Common myeloid progenitor, CD34-positive (primary cell): Measurements from ENCODE around the gene OTOP3.

ENCODE experiments used
- CTCF ChIA-PET: fragments of 350-600 bp; sonication (Branson Sonifier 250); formaldehyde crosslinking; loops from one replicate; lab custom pipeline; 2021; ENCODE audit warnings: antibody characterized with exemption; lab: Charles Lee
- POLR2A ChIA-PET: fragments of 350-600 bp; sonication (Branson Sonifier 250); formaldehyde crosslinking; loops from one replicate; lab custom pipeline; 2021; ENCODE audit warnings: antibody characterized with exemption; lab: Charles Lee
- DNase-seq, 3 donors: peaks; one replicate each; pipeline versions ENCODE4 v3.0.0 to v3.0.0-alpha.2; 2013
- H3K27ac ChIP-seq, 2 experiments: 1 replicate in 1 of 2; 2 replicates in 1 of 2; pipeline ENCODE4 v1.7.0; 2013; ENCODE audit warnings: inconsistent platforms in 2 of 2, low read length in 2 of 2, mild to moderate bottlenecking in 2 of 2, low read depth in 1 of 2, moderate library complexity in 1 of 2; ENCODE audit not compliant: severe bottlenecking in 2 of 2, insufficient read depth in 1 of 2, poor library complexity in 1 of 2
- H3K27me3 ChIP-seq, 5 experiments: replicated peaks in 2 of 5; 1 replicate in 3 of 5; 2 replicates in 2 of 5; pipeline versions ENCODE4 v1.6.1 to v1.7.0; 2013; ENCODE audit warnings: low read length in 4 of 5, mild to moderate bottlenecking in 2 of 5, moderate library complexity in 2 of 5, inconsistent platforms in 1 of 5; ENCODE audit not compliant: insufficient read depth in 5 of 5, control insufficient read depth in 4 of 5
- H3K36me3 ChIP-seq, 4 experiments: 1 replicate in 2 of 4; 2 replicates in 2 of 4; pipeline versions ENCODE4 v1.6.1 to v1.7.0; 2013; ENCODE audit warnings: low read length in 3 of 4, control low read depth in 1 of 4, mild to moderate bottlenecking in 1 of 4; ENCODE audit not compliant: control insufficient read depth in 4 of 4, insufficient read depth in 4 of 4
- H3K4me1 ChIP-seq, 4 experiments: 1 replicate in 3 of 4; 2 replicates in 1 of 4; pipeline versions ENCODE4 v1.6.1 to v1.7.1; 2013; ENCODE audit warnings: low read length in 3 of 4, mild to moderate bottlenecking in 3 of 4, control low read depth in 1 of 4, inconsistent platforms in 1 of 4, moderate library complexity in 1 of 4; ENCODE audit not compliant: control insufficient read depth in 4 of 4, insufficient read depth in 4 of 4; ENCODE audit errors: control extremely low read depth in 1 of 4
- H3K4me3 ChIP-seq, 7 experiments: 1 replicate in 4 of 7; 2 replicates in 3 of 7; pipeline versions ENCODE4 v1.5.1 to v1.7.0; 2013; ENCODE audit warnings: mild to moderate bottlenecking in 7 of 7, low read length in 6 of 7, moderate library complexity in 6 of 7, inconsistent platforms in 2 of 7, low read depth in 2 of 7, control low read depth in 1 of 7; ENCODE audit not compliant: insufficient read depth in 4 of 7, control insufficient read depth in 1 of 7; ENCODE audit errors: extremely low read depth in 1 of 7
- H3K9me3 ChIP-seq, 5 experiments: 1 replicate in 4 of 5; 2 replicates in 1 of 5; pipeline versions ENCODE4 v1.6.1 to v1.7.1; 2013; ENCODE audit warnings: low read length in 4 of 5, mild to moderate bottlenecking in 2 of 5, inconsistent platforms in 1 of 5, low read depth in 1 of 5, moderate library complexity in 1 of 5; ENCODE audit not compliant: control insufficient read depth in 4 of 5, insufficient read depth in 2 of 5; ENCODE audit errors: control extremely low read depth in 1 of 5
- WGBS: methylation state at CpG from one replicate; pipeline ENCODE4 v1.1.5; 2013; ENCODE audit not compliant: insufficient coverage; 5-methylcytosine and 5-hydroxymethylcytosine counted together

Gene OTOP3

GRCh38 chr17:74893936-74894671 is 41.6 kb upstream of the OTOP3 start:
- no peaks in the 10 kb centered on the region for H3K36me3 ChIP-seq
- no peak for DNase-seq
- peak overlapping the region in 2 of 7 experiments; percentile 43 to 52 for H3K4me3 ChIP-seq
- H3K9me3 ChIP-seq: no peaks in the 10 kb centered on the region
- peaks cover 0 to 53% (median 29%) of the 10 kb centered on the region in 5 experiments for H3K27me3 ChIP-seq
- no peak overlapping the region for H3K27ac ChIP-seq
- POLR2A ChIA-PET: interaction anchor here (0.5 kb wide), 1 partner anchor 83 kb away, joined by 5 read pairs; no protein-coding TSS in a partner anchor
- CTCF ChIA-PET: interaction anchor here (1.4 kb wide), 1 partner anchor 39 kb away, joined by 4 read pairs; no protein-coding TSS in a partner anchor
- peaks cover 0 to 18% (median 7%) of the 10 kb centered on the region in 4 experiments for H3K4me1 ChIP-seq
- WGBS: 41% methylated on average over 20 of the region's 22 CpGs

- Histone ChIP-seq H3K27me3 (peaks cover 0 to 30% (median 17%) of the 10 kb centered on the region in 5 experiments), H3K4me3 (no peak overlapping the region), H3K9me3 (no peaks in the 10 kb centered on the region), H3K36me3 (no peaks in the 10 kb centered on the region), H3K4me1 (peaks cover 0 to 20% (median 9%) of the 10 kb centered on the region in 4 experiments), H3K27ac (no peak overlapping the region)
- DNase-seq: no peak
- 84% methylated on average over 11 of the region's 11 CpGs for WGBS
- ChIA-PET POLR2A (no interaction called here), CTCF (no interaction called here)
Measured at GRCh38 chr17:74898376-74898946, 37.2 kb upstream of the OTOP3 start.

- ChIA-PET CTCF (interaction anchor here (1.2 kb wide), 1 partner anchor 61 kb away, joined by 3 read pairs; no protein-coding TSS in a partner anchor), POLR2A (no interaction called here)
- H3K27me3 ChIP-seq: peaks cover 0 to 13% (median 7%) of the 10 kb centered on the region in 5 experiments
- WGBS: 100% methylated on average over 6 of the region's 8 CpGs
- no peaks in the 10 kb centered on the region for H3K36me3 ChIP-seq
- no peak overlapping the region for H3K4me3 ChIP-seq
- no peak for DNase-seq
- H3K27ac ChIP-seq: no peak overlapping the region
- H3K4me1 ChIP-seq: peaks cover 0 to 18% (median 7%) of the 10 kb centered on the region in 4 experiments
- no peaks in the 10 kb centered on the region for H3K9me3 ChIP-seq
Measured at GRCh38 chr17:74900208-74900607, 35.5 kb upstream of the OTOP3 start.

- no peak overlapping the region for H3K4me3 ChIP-seq
- peaks cover 0 to 18% (median 7%) of the 10 kb centered on the region in 4 experiments for H3K4me1 ChIP-seq
- no peak overlapping the region for H3K27ac ChIP-seq
- ChIA-PET POLR2A (no interaction called here), CTCF (interaction anchor here (0.7 to 1.9 kb wide), 3 partner anchors 10 to 14 kb away, joined by 3 to 5 read pairs (median 4); no protein-coding TSS in a partner anchor)
- WGBS: 33% methylated on average over 5 of the region's 14 CpGs
- DNase-seq: peak; percentile 34 to 69 (median 54)
- peaks cover 0 to 6% (median 2%) of the 10 kb centered on the region in 5 experiments for H3K27me3 ChIP-seq
- H3K36me3 ChIP-seq: no peaks in the 10 kb centered on the region
- no peaks in the 10 kb centered on the region for H3K9me3 ChIP-seq
Measured at GRCh38 chr17:74901353-74902135, 34.2 kb upstream of the OTOP3 start.

- POLR2A ChIA-PET: interaction anchor here (0.6 kb wide), 1 partner anchor 22 kb away, joined by 3 read pairs; no protein-coding TSS in a partner anchor
- Histone ChIP-seq H3K27ac (no peak overlapping the region), H3K4me1 (peaks cover 0 to 18% (median 7%) of the 10 kb centered on the region in 4 experiments), H3K36me3 (no peaks in the 10 kb centered on the region), H3K4me3 (no peak overlapping the region), H3K9me3 (no peaks in the 10 kb centered on the region), H3K27me3 (peaks cover 0 to 3% (median 0%) of the 10 kb centered on the region in 5 experiments)
- CTCF ChIA-PET: interaction anchor here (1.0 to 1.9 kb wide), 3 partner anchors 12 to 31 kb away, joined by 3 to 5 read pairs (median 4); no protein-coding TSS in a partner anchor
- peak in 1 of 3 donors; percentile 24 for DNase-seq
- WGBS: 100% methylated on average over 1 of the region's 9 CpGs
Measured at GRCh38 chr17:74903034-74903433, 32.7 kb upstream of the OTOP3 start.

- Histone ChIP-seq H3K4me1 (peaks cover 0 to 18% (median 7%) of the 10 kb centered on the region in 4 experiments), H3K27me3 (peaks cover 0 to 3% (median 0%) of the 10 kb centered on the region in 5 experiments), H3K27ac (no peak overlapping the region), H3K4me3 (no peak overlapping the region), H3K36me3 (no peaks in the 10 kb centered on the region), H3K9me3 (no peaks in the 10 kb centered on the region)
- ChIA-PET CTCF (interaction anchor here (1.0 kb wide), 1 partner anchor 13 kb away, joined by 4 read pairs; no protein-coding TSS in a partner anchor), POLR2A (interaction anchor here (0.6 kb wide), 1 partner anchor 23 kb away, joined by 3 read pairs; no protein-coding TSS in a partner anchor)
- 91% methylated on average over 3 of the region's 6 CpGs for WGBS
- DNase-seq: no peak
Measured at GRCh38 chr17:74903671-74904070, 32.0 kb upstream of the OTOP3 start.
